ENCODE results near the gene SH3BP1. TPM values are rescaled to one million over a fixed set of nuclear protein-coding genes. Genes with fewer than 3 reads are reported as not detected.

SH3BP1 gene
- polyA plus RNA-seq, 2 of the 4 experiments (the other 2 are of a cell fraction), result 1.8 to 2.7 TPM

DNA sequence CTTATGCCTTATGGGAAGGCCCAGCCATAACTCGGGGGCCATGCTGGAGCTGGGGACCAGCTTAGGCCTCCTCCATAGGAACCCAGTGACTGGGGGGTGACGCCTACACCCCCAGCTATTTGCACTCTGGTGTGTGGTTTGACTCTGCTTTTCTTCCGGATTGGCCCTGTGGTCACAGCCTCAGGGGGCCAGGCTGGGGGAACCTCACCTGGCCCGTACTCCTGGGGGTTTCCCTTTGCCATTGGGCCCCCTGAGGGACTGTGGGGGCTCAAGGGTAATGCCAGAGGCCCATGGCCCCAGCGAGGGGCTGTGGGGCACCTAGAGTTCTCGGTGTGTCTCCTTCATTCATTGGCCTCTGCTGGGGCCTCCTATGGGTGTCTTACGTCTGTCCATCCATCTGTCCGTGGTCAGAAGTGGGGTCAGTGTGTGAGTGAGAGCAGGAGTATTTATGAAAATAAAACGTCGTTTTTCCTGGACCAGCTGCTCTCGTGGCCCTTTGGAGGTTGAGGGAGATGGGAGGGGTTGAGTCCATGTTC, 6.3 kb upstream of the SH3BP1 start:
- ChIA-PET CTCF (interaction anchor here (0.7 to 11.4 kb wide), 4 partner anchors 9 to 158 kb away, joined by 3 to 129 read pairs (median 15); partner anchors contain the start of gene SH3BP1), POLR2A (no interaction called here)
- H3K27ac ChIP-seq, result no peak overlapping the region; a peak in 1 of 6 replicates
- ATAC-seq (no peak), FAIRE-seq (no peak), DNase-seq (ENCODE audit: low read depth in 1 of 2, low spot score in 1 of 2) (no peak)
- TF ChIP-seq, protein P1, sequence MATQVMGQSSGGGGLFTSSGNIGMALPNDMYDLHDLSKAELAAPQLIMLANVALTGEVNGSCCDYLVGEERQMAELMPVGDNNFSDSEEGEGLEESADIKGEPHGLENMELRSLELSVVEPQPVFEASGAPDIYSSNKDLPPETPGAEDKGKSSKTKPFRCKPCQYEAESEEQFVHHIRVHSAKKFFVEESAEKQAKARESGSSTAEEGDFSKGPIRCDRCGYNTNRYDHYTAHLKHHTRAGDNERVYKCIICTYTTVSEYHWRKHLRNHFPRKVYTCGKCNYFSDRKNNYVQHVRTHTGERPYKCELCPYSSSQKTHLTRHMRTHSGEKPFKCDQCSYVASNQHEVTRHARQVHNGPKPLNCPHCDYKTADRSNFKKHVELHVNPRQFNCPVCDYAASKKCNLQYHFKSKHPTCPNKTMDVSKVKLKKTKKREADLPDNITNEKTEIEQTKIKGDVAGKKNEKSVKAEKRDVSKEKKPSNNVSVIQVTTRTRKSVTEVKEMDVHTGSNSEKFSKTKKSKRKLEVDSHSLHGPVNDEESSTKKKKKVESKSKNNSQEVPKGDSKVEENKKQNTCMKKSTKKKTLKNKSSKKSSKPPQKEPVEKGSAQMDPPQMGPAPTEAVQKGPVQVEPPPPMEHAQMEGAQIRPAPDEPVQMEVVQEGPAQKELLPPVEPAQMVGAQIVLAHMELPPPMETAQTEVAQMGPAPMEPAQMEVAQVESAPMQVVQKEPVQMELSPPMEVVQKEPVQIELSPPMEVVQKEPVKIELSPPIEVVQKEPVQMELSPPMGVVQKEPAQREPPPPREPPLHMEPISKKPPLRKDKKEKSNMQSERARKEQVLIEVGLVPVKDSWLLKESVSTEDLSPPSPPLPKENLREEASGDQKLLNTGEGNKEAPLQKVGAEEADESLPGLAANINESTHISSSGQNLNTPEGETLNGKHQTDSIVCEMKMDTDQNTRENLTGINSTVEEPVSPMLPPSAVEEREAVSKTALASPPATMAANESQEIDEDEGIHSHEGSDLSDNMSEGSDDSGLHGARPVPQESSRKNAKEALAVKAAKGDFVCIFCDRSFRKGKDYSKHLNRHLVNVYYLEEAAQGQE (IDR thresholded peaks at IDR 0.05), result no peak
- H3K4me2 ChIP-seq, result no peak overlapping the region
- no peak overlapping the region for H3K4me3 ChIP-seq
- WGBS (ENCODE audit: missing lambda C conversion rate), result 92% methylated on average over 6 of the region's 11 CpGs
- no peaks in the 10 kb centered on the region for H3K4me1 ChIP-seq
- H3K9me3 ChIP-seq, result no peaks in the 10 kb centered on the region

DNA sequence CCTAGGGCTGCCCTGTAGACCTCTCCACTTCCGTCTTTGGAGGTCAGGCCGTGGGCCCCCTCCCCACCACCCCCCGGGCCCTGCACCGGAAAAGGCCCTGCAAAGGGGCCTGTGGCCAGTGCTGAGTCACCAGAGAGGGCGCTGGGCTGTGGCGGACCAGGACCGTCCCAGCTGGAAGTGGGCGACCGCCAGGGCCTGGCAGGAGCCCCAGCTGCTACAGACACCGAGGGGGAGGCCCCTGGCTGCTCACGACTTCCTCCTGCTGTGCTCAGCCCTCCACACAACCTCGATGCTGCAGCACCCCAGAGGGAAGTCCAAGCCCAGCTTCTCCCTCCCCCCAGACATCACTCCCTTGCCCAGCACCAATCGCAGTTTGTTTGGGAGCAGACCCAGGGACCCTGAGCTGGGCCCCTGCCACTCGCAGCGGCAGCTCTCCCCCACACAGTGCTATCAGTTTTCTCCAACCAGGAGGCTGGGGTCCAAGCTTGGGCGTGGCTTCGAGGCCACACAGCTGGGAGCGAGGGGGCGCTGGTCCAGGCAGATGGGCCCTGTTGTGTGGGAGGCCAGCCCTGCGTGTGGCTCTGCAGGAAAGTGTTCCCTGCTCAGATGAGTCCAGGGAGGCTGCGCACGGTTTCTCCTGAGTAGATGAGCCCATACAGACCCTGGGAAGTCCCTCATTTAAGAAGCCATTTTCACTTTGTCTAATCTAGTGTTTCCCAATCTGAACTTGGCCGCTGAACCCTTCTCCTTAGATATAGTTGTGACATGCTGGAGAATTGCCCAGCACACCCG, 5.6 kb upstream of the SH3BP1 start:
- DNase-seq (ENCODE audit: low read depth in 1 of 2, low spot score in 1 of 2) (no peak), ATAC-seq (no peak), FAIRE-seq (no peak)
- Histone ChIP-seq H3K9me3 (no peaks in the 10 kb centered on the region), H3K4me3 (no peak overlapping the region), H3K27ac (no peak overlapping the region; a peak in 1 of 6 replicates), H3K4me1 (0 out of 3 replicates have a peak, but pooled peaks cover under 1% of the 10 kb centered on the region), H3K4me2 (no peak overlapping the region)
- TF ChIP-seq, protein P2, sequence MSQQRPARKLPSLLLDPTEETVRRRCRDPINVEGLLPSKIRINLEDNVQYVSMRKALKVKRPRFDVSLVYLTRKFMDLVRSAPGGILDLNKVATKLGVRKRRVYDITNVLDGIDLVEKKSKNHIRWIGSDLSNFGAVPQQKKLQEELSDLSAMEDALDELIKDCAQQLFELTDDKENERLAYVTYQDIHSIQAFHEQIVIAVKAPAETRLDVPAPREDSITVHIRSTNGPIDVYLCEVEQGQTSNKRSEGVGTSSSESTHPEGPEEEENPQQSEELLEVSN (IDR thresholded peaks at IDR 0.05; ENCODE audit: borderline replicate concordance, low read depth), result no peak
- no peak for TF ChIP-seq POLR2A (IDR thresholded peaks at IDR 0.05; ENCODE audit: low read length)
- TF ChIP-seq HOXB5 (CRISPR knock-in tag; IDR thresholded peaks at IDR 0.05), result no peak
- no peak for TF ChIP-seq NR3C1 (IDR thresholded peaks at IDR 0.05)
- TF ChIP-seq, protein P1 (IDR thresholded peaks at IDR 0.05), result no peak
- no peak for TF ChIP-seq RNF2 (IDR thresholded peaks at IDR 0.05; ENCODE audit: borderline replicate concordance, low read depth)
- POLR2A ChIA-PET, result interaction anchor here (1.0 kb wide), 1 partner anchor 27 kb away, joined by 4 read pairs; no protein-coding TSS in a partner anchor
- WGBS (ENCODE audit: missing lambda C conversion rate), result 85% methylated on average over 15 of the region's 24 CpGs
- CTCF ChIA-PET, result interaction anchor here (1.1 to 11.4 kb wide), 3 partner anchors 8 to 158 kb away, joined by 3 to 129 read pairs (median 27); partner anchors contain the start of gene SH3BP1

DNA sequence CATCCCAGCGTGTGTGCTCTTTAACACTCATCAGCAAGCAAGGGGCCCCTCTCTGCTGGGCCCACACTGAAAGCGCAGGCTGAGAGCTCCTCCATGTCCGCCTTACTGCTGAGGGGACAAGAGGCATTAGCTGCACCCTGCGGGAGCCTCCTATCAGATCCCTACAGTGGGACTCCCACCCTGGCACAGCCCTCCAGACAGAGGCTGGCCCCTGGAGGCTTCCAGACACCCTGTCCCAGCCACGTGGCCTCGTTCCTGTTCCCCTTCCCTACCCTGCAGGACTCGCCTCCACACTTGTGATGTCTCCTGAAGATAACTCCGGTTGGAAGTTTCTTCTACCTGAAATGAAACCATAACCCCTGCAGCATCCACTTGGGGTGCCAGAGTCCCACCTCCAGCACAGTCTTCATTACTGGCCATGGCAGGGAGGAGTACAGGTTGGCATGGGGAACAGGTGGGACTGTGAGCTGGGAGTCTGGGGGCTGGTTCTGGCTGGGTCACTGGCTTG, 5.0 kb upstream of the SH3BP1 start:
- ChIA-PET CTCF (interaction anchor here (5.6 to 11.4 kb wide), 2 partner anchors 8 to 13 kb away, joined by 27 to 129 read pairs; partner anchors contain the start of gene SH3BP1), POLR2A (interaction anchor here (0.8 to 1.0 kb wide), 2 partner anchors 26 to 27 kb away, joined by 4 to 6 read pairs; partner anchors contain the start of gene GGA1)
- ATAC-seq, result peak; percentile 22 to 26; a peak in 4 of 6 replicates
- H3K4me1 ChIP-seq, result peaks cover 4% of the 10 kb centered on the region; the same call in 1 of the 3 replicates
- no peak for DNase-seq (ENCODE audit: low read depth in 1 of 2, low spot score in 1 of 2)
- H3K4me2 ChIP-seq, result no peak overlapping the region
- 88% methylated on average over 7 of the region's 8 CpGs for WGBS (ENCODE audit: missing lambda C conversion rate)
- no peak overlapping the region for H3K27ac ChIP-seq
- H3K4me3 ChIP-seq, result no peak overlapping the region
- no peaks in the 10 kb centered on the region for H3K9me3 ChIP-seq
- TF ChIP-seq SREBF2 (IDR thresholded peaks at IDR 0.05) (no peak), RAD21 (conservative IDR thresholded peaks at IDR 0.05 in 1 of 2, IDR thresholded peaks at IDR 0.05 in 1 of 2) (peak in 1 of 2 experiments; percentile 16; a peak in 1 of 5 replicates)
- no peak for FAIRE-seq
